ENCODE results near the gene SLC8A1. TPM values are rescaled to one million over a fixed set of nuclear protein-coding genes. Genes with fewer than 3 reads are reported as not detected.

The SLC8A1 gene
- total RNA-seq, 1 donor from 2014 or later, result 4.2 TPM

GRCh38 chr2:40210344-40210967 lies 241.4 kb downstream of the SLC8A1 start:
- Mint-ChIP-seq H3K27me3 (ENCODE audit: low read depth) (no peaks in the 10 kb centered on the region), H3K36me3 (ENCODE audit: low read depth) (no peaks in the 10 kb centered on the region), H3K4me3 (no peak overlapping the region), H3K27ac (ENCODE audit: unreplicated experiment) (no peak overlapping the region), H3K4me1 (peaks cover 4% of the 10 kb centered on the region), H3K9me3 (peaks cover 13% of the 10 kb centered on the region)
- no peak for DNase-seq (ENCODE audit: low read depth, low spot score)
- no peak for TF ChIP-seq CTCF (conservative IDR thresholded peaks at IDR 0.05)

- DNase-seq (ENCODE audit: low read depth, low spot score), result no peak
- no peak for TF ChIP-seq CTCF (conservative IDR thresholded peaks at IDR 0.05)
- peaks cover 4% of the 10 kb centered on the region for H3K4me1 Mint-ChIP-seq
- H3K27me3 Mint-ChIP-seq (ENCODE audit: low read depth), result no peaks in the 10 kb centered on the region
- H3K9me3 Mint-ChIP-seq, result peaks cover 15% of the 10 kb centered on the region
- H3K36me3 Mint-ChIP-seq (ENCODE audit: low read depth), result no peaks in the 10 kb centered on the region
- H3K27ac Mint-ChIP-seq (ENCODE audit: unreplicated experiment), result no peak overlapping the region
- no peak overlapping the region for H3K4me3 Mint-ChIP-seq
Measured at GRCh38 chr2:40209761-40210160, 242.1 kb downstream of the SLC8A1 start.

GRCh38 chr2:40208463-40208862 lies 243.4 kb downstream of the SLC8A1 start:
- no peak for TF ChIP-seq CTCF (conservative IDR thresholded peaks at IDR 0.05)

GRCh38 chr2:40204268-40204667 lies 247.6 kb downstream of the SLC8A1 start:
- Mint-ChIP-seq H3K4me1 (peaks cover 4% of the 10 kb centered on the region), H3K36me3 (ENCODE audit: low read depth) (no peaks in the 10 kb centered on the region), H3K9me3 (peaks cover 9% of the 10 kb centered on the region), H3K27me3 (ENCODE audit: low read depth) (no peaks in the 10 kb centered on the region), H3K27ac (ENCODE audit: unreplicated experiment) (no peak overlapping the region), H3K4me3 (no peak overlapping the region)
- no peak for TF ChIP-seq CTCF (conservative IDR thresholded peaks at IDR 0.05)
- DNase-seq (ENCODE audit: low read depth, low spot score), result no peak

More at GRCh38 chr2:40208463-40208862, 243.4 kb downstream of the SLC8A1 start:
- Mint-ChIP-seq H3K4me1 (peaks cover 4% of the 10 kb centered on the region), H3K27ac (ENCODE audit: unreplicated experiment) (no peak overlapping the region), H3K36me3 (ENCODE audit: low read depth) (no peaks in the 10 kb centered on the region), H3K4me3 (no peak overlapping the region), H3K27me3 (ENCODE audit: low read depth) (no peaks in the 10 kb centered on the region), H3K9me3 (peaks cover 15% of the 10 kb centered on the region)
- DNase-seq (ENCODE audit: low read depth, low spot score), result no peak

- Mint-ChIP-seq H3K36me3 (ENCODE audit: low read depth) (no peaks in the 10 kb centered on the region), H3K4me1 (peaks cover 4% of the 10 kb centered on the region)
Measured at GRCh38 chr2:40202798-40203400, 249.0 kb downstream of the SLC8A1 start.

More at GRCh38 chr2:40202798-40203400, 249.0 kb downstream of the SLC8A1 start:
- Mint-ChIP-seq H3K27ac (ENCODE audit: unreplicated experiment) (no peak overlapping the region), H3K4me3 (no peak overlapping the region), H3K9me3 (peaks cover 6% of the 10 kb centered on the region), H3K27me3 (ENCODE audit: low read depth) (no peaks in the 10 kb centered on the region)
- no peak for DNase-seq (ENCODE audit: low read depth, low spot score)
- no peak for TF ChIP-seq CTCF (conservative IDR thresholded peaks at IDR 0.05)

Measured in neural crest cell (in vitro differentiated cells).